Right lobe of liver (tissue), 6 donors: ENCODE measurements around the gene ABCB8. TPM values are rescaled to one million over a fixed set of nuclear protein-coding genes. Genes with fewer than 3 reads are reported as not detected.

Experiments used
- ATAC-seq, 4 donors: fragments of 200-7000 bp; cut with Tn5 transposase; one replicate each; pipeline ENCODE4 v1.9.1; 2020; ENCODE audit warnings: mild to moderate bottlenecking in 4 of 4, moderate library complexity in 4 of 4
- DNase-seq, 3 donors: peaks; one replicate each; pipeline ENCODE4 v3.0.0-alpha.2; 2020
- H3K27ac ChIP-seq, 3 donors: fragments of 200-600 bp; one replicate each; pipeline ENCODE4 v1.8.0; 2022
- H3K27me3 ChIP-seq, 2 donors: fragments of 200-600 bp; one replicate each; pipeline ENCODE4 v1.8.0; 2022
- H3K36me3 ChIP-seq, 4 donors: fragments of 200-600 bp; sonication (generic) in 1 of 4; one replicate each; pipeline versions ENCODE4 v1.5.1 to v1.8.0; 2017 to 2022; ENCODE audit warnings: control low read depth in 1 of 4
- H3K4me1 ChIP-seq, 4 donors: fragments of 200-600 bp; sonication (generic) in 1 of 4; one replicate each; pipeline versions ENCODE4 v1.5.1 to v1.8.0; 2017 to 2022; ENCODE audit warnings: control low read depth in 1 of 4
- H3K4me3 ChIP-seq, 3 donors: fragments of 200-600 bp; one replicate each; pipeline ENCODE4 v1.8.0; 2022
- H3K9me3 ChIP-seq, 4 donors: fragments of 200-600 bp; sonication (generic) in 1 of 4; one replicate each; pipeline versions ENCODE4 v1.5.1 to v1.8.0; 2017 to 2022; ENCODE audit warnings: control low read depth in 1 of 4
- CTCF ChIP-seq, 4 donors: fragments of 200-600 bp in 3 of 4; fragments of 450-650 bp in 1 of 4; IDR thresholded peaks; one replicate each; pipeline versions ENCODE4 v1.5.1 to v1.8.0; 2016 to 2022; ENCODE audit warnings: antibody characterized with exemption in 4 of 4, mild to moderate bottlenecking in 2 of 4
- POLR2A ChIP-seq: fragments of 450-650 bp; IDR thresholded peaks from one replicate; pipeline ENCODE4 v1.6.1; 2017; ENCODE audit warnings: antibody characterized with exemption, mild to moderate bottlenecking
- WGBS: methylation state at CpG from one replicate; pipeline ENCODE4 v1.1.6; 2018; ENCODE audit warnings: low coverage, low lambda C conversion rate; ENCODE audit not compliant: insufficient coverage; ENCODE audit errors: missing lambda C conversion rate; 5-methylcytosine and 5-hydroxymethylcytosine counted together
- intact Hi-C, 2 donors: fragments of 100-400 bp; cut with DNase I; formaldehyde crosslinking; loops; one replicate each; pipeline versions ENCODE4 v1.11.2 to v1.14.1; 2022
- total RNA-seq, 6 experiments: library from RNA; depleted of rRNA in 2 of 6; stranded (reverse); fragments of >200 nt in 2 of 6; fragmentation: NEBNext Ultra II Directional in 3 of 6; extraction: Animal tissue kit (Norgen Biotek cat#: 25700) in 3 of 6; gene quantifications; one replicate each; pipeline versions ENCODE4 v1.1.0 to v1.2.4, GENCODE V29; 2016 to 2023
- donor health status: DM: no; HTN: yes; CAD: no.
- donor health status: DM: no; HTN: no; CAD: no.
- donor health status: DM: no; HTN: no; CAD: no.
- donor health status: DM: no; HTN: yes; CAD: no.
- donor health status: DM: no; HTN: yes; CAD: no.

Gene ABCB8
- total RNA-seq, 6 experiments from 2014 or later, result 22.3 to 33.8 (median 26.8) TPM

- no peaks in the 10 kb centered on the region for H3K9me3 ChIP-seq
- H3K27ac ChIP-seq, result peak overlapping the region; percentile 80 to 91 (median 90)
- TF ChIP-seq CTCF (IDR thresholded peaks at IDR 0.05) (no peak), POLR2A (peak; percentile 3)
- peaks cover 0 to 37% (median 16%) of the 10 kb centered on the region in 4 donors for H3K4me1 ChIP-seq
- DNase-seq (peak; percentile 61 to 85 (median 83)), ATAC-seq (peak; percentile 4 to 60 (median 54))
- no peaks in the 10 kb centered on the region for H3K27me3 ChIP-seq
- peaks cover 0 to 3% (median 0%) of the 10 kb centered on the region in 4 donors for H3K36me3 ChIP-seq
- intact Hi-C loops, result no loop called here
- peak overlapping the region; percentile 83 to 99 (median 93) for H3K4me3 ChIP-seq
- WGBS, result 14% methylated on average over 21 of the region's 64 CpGs
Observed at GRCh38 chr7:151081170-151082101, 53.2 kb downstream of the ABCB8 start.

- Histone ChIP-seq H3K4me1 (peaks cover 0 to 37% (median 16%) of the 10 kb centered on the region in 4 donors), H3K27ac (peak overlapping the region; percentile 80 to 90 (median 90)), H3K4me3 (peak overlapping the region; percentile 83 to 99 (median 93)), H3K9me3 (no peaks in the 10 kb centered on the region), H3K36me3 (no peaks in the 10 kb centered on the region), H3K27me3 (no peaks in the 10 kb centered on the region)
- ATAC-seq, result no peak
- TF ChIP-seq POLR2A (no peak), CTCF (IDR thresholded peaks at IDR 0.05) (no peak)
- peak in 1 of 3 donors; percentile 49 for DNase-seq
- intact Hi-C loops, result no loop called here
- WGBS, result 7% methylated on average over 12 of the region's 42 CpGs
Observed at GRCh38 chr7:151082141-151083070, 54.2 kb downstream of the ABCB8 start.

GRCh38 chr7:151083071-151083823, 55.0 kb downstream of the ABCB8 start, which contains the start of gene TMUB1:
TSS of gene TMUB1 (minus strand) at chr7:151083493. CDS start at chr7:151082563, 930 bp downstream.
- TF ChIP-seq CTCF (IDR thresholded peaks at IDR 0.05), result no peak
- peak; percentile 42 for TF ChIP-seq POLR2A
- intact Hi-C loops, result no loop called here
- peak; percentile 87 to 88 (median 88) for DNase-seq
- ATAC-seq, result peak; percentile 14 to 45 (median 32)
- Histone ChIP-seq H3K9me3 (no peaks in the 10 kb centered on the region), H3K27ac (peak within 1 kb of the TSS; percentile 80 to 90 (median 90)), H3K4me1 (peaks cover 0 to 42% (median 18%) of the 10 kb centered on the region in 4 donors), H3K27me3 (no peaks in the 10 kb centered on the region), H3K36me3 (no peaks in the 10 kb centered on the region), H3K4me3 (peak within 1 kb of the TSS; percentile 83 to 99 (median 93))
- 0% methylated on average over 8 of the region's 69 CpGs for WGBS

GRCh38 chr7:151083824-151084160, 55.5 kb downstream of the ABCB8 start:
- H3K27me3 ChIP-seq, result no peaks in the 10 kb centered on the region
- TF ChIP-seq CTCF (IDR thresholded peaks at IDR 0.05), result no peak
- no peak for TF ChIP-seq POLR2A

More at GRCh38 chr7:151083824-151084160, 55.5 kb downstream of the ABCB8 start:
- Histone ChIP-seq H3K4me3 (peak overlapping the region; percentile 83 to 99 (median 93)), H3K27ac (peak overlapping the region in 1 of 3 donors; percentile 90), H3K4me1 (peaks cover 0 to 47% (median 21%) of the 10 kb centered on the region in 4 donors), H3K36me3 (no peaks in the 10 kb centered on the region), H3K9me3 (no peaks in the 10 kb centered on the region)
- ATAC-seq (no peak), DNase-seq (no peak)
- intact Hi-C loops, result no loop called here
- 60% methylated on average over 1 of the region's 3 CpGs for WGBS
